ENCODE measurements around the gene TSEN34.
"Not testable (repeated sequence)": the region's sequence is repeated elsewhere in the genome, so short reads cannot be mapped to it uniquely, and the experiment has no call there.

DNA sequence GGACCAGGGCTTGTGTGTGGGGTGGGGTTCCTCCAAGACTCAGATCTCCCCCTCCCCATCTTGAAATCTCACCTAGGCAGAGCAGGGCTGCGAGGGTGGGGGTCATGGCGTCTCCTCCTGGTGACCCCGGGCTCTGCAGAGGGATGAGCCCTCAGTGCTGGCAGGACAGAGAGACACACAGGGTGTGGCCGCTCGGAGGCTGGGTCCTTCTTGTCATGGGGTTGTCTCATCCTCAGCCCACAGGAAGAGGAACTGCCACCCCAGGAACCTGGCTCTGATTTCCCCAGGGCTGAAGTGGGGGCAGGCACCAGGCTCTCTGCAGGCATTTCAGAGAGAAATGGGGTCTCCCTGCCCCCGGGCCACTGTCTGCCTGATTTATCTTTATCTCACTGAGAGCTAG lies 51.5 kb downstream of the TSEN34 start, which contains the start of gene LILRA6:
- TF ChIP-seq, protein P1, sequence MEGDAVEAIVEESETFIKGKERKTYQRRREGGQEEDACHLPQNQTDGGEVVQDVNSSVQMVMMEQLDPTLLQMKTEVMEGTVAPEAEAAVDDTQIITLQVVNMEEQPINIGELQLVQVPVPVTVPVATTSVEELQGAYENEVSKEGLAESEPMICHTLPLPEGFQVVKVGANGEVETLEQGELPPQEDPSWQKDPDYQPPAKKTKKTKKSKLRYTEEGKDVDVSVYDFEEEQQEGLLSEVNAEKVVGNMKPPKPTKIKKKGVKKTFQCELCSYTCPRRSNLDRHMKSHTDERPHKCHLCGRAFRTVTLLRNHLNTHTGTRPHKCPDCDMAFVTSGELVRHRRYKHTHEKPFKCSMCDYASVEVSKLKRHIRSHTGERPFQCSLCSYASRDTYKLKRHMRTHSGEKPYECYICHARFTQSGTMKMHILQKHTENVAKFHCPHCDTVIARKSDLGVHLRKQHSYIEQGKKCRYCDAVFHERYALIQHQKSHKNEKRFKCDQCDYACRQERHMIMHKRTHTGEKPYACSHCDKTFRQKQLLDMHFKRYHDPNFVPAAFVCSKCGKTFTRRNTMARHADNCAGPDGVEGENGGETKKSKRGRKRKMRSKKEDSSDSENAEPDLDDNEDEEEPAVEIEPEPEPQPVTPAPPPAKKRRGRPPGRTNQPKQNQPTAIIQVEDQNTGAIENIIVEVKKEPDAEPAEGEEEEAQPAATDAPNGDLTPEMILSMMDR (IDR thresholded peaks at IDR 0.05; ENCODE audit: insufficient read depth, low read length, poor library complexity, severe bottlenecking), result not testable (repeated sequence)
- not testable (repeated sequence) for TF ChIP-seq EZH2phosphoT487 (conservative IDR thresholded peaks at IDR 0.05; ENCODE audit: low read length)
